Left kidney (tissue), 8 donors: Measurements from ENCODE around the gene DGAT2L6. TPM values are rescaled to one million over a fixed set of nuclear protein-coding genes. Genes with fewer than 3 reads are reported as not detected.

Experiments
- DNase-seq: peaks from one replicate; pipeline ENCODE4 v3.0.0-alpha.2; 2013
- long read RNA-seq, 8 donors: transcript quantifications; one replicate each; lab custom pipeline, GENCODE V29; 2026
- polyA plus RNA-seq: library from polyadenylated mRNA; unstranded; fragments of 120-200 nt; gene quantifications from one replicate; pipeline ENCODE4 v1.2.1, GENCODE V29; 2013; ENCODE audit not compliant: insufficient read length

DGAT2L6 gene
- polyA plus RNA-seq: 0.12 TPM
- long read RNA-seq, donor 1, partial matches to known transcripts: 60 of 60 reads
- long read RNA-seq, donor 1, other reads (novel, unspliced or antisense): 0 of 60 reads
- long read RNA-seq, donor 2: 0 reads
- long read RNA-seq, donor 3: 0 reads
- long read RNA-seq, donor 4: 0 reads
- long read RNA-seq, donor 5: 0 reads
- long read RNA-seq, donor 6: 0 reads
- long read RNA-seq, donor 7: 0 reads
- long read RNA-seq, donor 8: 0 reads

DNA sequence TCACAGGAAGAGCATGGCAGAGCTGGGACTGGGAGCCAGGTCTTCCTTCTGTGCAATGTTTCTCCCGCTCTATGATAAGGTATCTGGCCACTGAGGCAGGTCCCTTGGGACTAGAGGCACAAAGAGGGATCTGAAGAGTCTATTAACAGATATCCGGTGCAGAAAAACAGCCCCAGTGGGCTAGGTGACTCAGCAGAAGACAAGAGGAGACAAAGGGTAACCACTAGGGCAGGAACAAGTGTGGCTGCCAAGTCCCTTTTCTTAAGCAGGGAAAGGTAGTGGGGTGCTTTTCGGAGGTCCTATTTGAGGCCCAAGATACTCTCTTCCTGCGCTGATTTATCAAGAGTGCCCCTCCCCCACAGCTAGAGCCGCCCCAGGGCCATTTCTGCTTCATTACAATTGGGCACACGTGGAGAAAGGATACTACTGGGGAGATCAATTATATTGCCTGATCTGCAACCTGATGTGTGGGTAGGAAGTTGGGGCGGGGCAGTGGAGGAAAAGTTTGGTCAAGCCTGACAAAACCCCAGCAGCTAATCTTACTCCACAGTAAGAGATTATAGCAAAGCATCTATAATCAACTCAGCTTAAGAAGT, at the start of gene DGAT2L6:
DGAT2L6 (plus strand) TSS at position 546 of the 596 bp plus-strand sequence. CDS start 100 bp downstream, outside the sequence.
- no peak for DNase-seq

DNA sequence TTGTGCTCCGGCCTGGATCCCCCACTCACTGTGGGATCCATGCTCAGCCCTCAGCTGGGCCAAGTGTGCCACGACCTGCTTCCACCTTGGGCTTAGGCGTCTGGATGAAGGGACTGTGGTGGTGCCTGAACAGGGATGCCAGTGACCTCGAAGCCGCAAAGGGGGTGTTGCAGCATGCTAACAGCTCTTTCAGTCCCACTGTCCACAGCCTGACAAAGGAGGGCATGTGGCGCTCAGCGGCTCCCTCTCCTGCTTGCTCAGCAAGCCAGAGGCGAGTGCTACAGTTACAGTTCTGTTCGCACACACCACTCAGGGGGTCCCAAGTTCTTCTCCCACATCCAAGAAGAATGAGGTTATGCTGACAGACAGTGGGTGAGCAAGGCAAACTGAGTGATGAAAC, 49.2 kb upstream of the DGAT2L6 start:
- no peak for DNase-seq

DNA sequence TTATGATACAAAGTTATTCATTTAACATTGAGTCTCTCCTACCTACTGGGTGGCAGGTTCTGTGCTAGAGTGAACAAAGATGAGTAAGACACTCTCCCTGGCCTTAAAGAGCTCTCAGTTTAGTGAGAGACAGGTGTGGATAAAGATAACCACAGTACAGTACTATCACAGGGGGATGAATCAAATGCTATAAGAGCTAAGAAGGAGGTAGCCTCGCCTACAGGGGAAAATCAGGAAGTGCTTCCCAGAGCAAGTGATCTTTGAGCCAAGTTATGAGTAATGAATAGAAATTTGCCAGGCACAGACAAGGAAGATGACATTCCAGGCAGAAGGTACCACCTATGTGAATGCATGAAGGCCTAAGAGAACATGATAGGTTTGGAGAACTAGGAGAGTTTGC, 47.5 kb upstream of the DGAT2L6 start:
- DNase-seq: no peak

DNA sequence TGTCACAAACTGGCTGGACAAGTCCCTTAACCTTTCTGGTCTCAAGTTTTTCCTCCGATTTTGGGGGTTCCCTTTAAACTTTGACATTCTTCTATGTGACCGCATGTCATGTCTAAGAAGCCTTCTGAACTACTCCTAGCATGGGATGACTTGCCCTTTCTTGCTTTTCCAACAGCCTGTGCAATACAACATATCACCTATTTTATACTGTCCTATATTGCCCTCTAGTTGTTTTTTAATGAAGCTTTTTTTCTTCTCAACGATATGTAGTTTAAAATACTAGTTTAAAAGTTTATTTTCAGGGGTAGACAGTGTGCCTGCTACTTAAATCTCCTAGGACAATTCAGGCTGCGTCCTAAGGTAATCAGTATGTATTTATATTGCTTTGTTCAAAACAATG, 45.1 kb upstream of the DGAT2L6 start:
- DNase-seq: no peak

DNA sequence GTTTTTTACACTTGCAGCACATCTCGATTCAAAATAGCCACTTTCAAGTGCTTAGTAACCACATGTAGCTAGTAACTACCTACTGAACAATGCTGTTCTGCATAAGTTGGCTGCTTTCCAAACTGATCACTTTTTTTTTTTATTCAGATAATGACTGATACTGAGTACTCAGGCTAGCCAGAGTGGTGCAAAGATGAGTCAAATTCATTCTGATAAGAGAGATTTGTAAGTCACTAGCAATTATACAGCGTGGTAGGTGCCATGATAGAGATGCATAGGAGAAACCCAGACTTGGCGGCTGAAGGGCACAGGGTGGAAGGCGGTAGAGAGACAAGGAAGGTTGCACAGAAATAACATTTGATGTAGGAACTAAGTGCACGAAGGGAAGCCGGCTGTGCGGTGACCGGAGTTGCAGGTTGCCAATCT, 44.4 kb upstream of the DGAT2L6 start:
- no peak for DNase-seq

DNA sequence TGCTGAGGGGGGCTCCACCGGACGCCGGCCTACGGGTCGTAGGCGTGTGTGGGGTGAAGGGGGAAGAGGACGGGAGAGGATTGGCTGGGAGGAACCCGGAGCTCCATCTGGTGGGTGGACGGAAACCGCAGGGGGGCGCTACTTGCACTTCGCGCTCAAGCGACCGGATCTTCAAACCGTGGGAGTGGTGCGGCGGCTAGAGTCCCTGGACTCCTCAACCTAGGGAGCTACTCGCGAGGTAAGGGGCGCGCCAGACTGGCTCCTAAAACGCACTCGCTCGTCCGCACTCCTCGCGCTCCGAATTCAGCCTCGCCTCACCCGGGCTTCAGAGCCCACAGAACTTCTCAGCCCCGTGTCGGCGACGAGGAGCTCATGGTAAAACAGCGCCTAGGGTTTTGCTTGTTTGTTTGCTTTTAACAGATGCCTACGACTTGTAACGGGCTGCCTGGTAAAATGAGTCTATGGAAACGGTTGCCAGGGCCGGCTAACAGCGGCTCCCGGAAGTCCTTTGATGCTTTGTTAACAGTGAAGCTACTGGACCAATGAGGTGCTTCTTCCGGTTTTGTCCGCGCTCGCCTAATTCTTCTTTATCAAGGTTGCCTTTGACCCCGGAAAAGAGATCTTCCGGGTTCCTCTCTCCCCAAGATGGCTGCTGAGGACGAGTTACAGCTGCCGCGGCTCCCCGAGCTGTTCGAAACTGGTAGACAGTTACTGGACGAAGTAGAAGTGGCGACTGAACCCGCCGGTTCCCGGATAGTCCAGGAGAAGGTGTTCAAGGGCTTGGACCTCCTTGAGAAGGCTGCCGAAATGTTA, 43.8 kb upstream of the DGAT2L6 start, which contains the start of gene IGBP1:
IGBP1 (plus strand) TSS at position 145 of the 813 bp plus-strand sequence; CDS start at position 646, 501 bp downstream.
- peak; percentile 77 for DNase-seq

DNA sequence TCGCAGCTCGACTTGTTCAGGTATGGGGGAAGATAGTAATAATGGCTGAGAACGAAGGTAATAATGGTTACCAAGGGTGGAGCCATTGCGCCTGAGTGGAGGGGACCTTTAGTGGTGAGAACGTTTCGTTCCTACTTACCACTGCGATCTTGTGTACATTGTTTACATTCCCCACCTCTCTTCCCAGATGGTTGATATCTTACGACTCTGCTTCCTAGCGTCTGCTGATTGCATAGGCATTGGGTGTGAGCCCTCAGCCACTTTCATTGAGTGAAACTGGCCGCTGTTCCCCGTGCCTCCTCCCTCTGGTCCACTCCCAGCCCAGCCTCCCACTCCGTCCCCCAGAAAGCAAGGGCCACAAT, 43.2 kb upstream of the DGAT2L6 start:
- no peak for DNase-seq

GRCh38 chrX:70138622-70139021, 38.7 kb upstream of the DGAT2L6 start:
- DNase-seq: no peak

- no peak for DNase-seq
Measured at GRCh38 chrX:70139736-70140135, 37.5 kb upstream of the DGAT2L6 start.

- DNase-seq: no peak
Measured at GRCh38 chrX:70141373-70141772, 35.9 kb upstream of the DGAT2L6 start.

DNA sequence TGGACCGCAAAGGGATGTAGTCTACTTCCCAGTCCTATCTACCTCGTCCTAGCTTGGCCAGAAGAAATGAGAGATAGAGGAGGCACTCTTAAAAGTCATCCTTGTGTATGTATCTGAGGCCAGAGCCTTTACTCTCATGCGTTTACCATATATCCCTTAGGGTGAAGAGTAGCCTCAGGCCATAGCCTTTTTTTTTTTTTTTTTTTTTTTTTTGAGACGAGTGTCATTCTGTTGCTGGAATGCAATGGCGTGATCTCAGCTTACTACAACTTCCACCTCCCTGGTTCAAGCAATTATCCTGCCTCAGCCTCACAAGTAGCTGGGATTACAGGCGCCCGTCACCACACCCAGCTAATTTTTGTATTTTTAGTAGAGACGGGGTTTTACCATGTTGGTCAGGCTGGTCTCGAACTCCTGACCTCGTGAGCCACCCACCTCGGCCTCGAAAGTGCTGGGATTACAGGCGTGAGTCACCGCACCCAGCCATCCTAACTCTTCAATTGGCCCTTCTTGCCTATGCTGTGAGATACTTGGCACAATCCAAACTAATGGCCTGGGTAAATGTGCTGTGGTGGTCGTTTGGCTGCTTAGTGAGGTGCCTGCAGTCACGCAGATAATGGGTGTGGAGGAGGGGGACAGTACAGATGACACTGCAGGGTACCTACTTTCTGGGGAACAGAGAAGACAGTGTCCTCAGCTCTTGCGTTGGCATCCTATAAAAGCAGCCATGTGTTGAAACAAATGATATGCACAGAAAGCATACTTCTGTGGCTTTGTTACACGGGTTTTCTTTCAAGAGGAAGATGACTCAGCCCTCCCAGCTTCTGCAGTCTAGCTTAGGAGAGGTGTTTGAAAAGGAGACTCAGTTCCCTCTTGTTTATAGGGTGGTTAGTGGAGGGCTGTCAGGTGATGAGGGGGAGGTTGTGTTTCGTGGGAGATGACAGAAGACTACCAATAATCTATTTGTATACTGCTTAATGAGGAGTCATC, 10.4 kb upstream of the DGAT2L6 start:
- DNase-seq: no peak

DNA sequence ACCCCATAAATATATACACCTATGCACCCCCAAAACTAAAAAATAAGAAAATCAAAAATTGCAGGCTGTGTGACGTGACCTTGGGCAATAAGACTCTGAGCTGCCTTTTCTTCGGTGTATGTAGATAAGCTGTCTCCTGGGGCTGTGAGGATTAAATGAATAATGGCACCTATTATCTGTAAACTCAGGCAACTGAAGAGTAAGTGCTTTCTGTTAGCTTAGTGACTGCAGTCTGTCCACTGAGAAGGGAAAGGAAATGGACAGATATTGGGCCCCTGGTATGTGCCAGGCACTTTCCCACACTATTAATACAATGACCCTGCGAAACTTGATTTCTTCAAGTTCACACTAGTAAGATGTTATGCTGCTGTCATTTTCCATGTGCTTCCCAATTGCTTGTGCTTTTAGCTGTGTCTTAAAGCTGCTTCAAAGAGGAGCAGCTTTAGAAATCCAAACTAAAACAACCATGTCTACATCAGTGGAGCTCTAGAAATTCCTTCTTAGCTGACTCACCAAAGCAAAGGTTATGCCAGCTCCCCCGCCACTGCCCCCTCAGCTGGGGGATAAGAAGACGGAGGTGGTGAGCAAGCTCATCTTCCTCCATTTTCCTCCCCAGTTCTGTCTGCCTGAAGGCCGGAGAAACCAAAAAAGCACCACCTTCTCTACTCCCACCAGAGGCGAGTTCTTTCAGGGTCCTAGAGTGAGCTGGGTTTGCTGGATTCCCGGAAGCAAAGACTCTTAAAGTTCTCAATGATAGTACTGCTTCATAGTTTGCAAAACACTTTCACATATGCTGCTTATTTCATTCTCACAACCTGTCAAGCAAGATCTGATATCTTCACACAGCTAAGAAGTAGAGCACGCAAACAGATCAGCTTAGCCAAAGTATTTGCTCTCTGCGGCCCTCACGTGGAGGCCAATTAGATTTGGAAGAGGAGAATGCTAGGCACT, 8.8 kb upstream of the DGAT2L6 start:
- peak; percentile 17 for DNase-seq

DNA sequence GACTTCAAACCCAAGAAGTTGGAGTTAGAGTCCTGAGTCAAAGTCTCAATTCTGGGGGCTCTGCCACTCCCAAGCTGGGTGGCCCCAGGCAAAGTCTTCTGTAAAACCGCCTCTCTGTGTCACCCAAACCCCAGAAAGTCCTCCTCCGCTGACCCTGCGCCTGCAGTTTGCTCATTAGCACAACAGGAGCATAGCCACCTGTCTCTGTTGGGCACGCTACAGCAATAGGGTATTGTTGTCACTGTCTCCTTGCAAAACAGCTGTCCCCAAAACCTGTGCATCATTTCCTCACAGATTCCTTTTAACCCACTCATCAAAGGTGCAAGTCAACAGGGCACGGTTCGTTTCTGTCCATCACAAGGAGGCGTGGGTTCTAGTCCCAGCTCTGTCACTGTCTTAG, 8.0 kb upstream of the DGAT2L6 start:
- DNase-seq: no peak

DNA sequence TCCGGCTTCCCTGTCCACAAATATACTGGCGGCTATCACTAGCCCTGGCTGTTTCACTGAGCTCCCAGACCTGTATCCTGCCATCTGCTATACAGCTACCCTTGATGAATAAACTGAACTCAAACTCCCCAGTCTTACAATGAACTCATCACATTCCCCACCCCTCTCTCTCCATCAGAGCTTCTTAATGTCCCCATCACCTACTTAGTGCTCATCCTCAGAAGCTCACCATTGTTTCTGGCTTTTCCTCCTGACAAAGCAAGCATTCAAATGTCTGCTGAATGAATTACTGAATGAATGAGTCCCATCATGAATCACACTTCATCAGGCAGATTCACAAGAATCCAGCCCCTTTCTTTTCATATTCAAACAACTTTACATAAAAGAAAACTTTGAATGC, 5.7 kb upstream of the DGAT2L6 start:
- no peak for DNase-seq

DNA sequence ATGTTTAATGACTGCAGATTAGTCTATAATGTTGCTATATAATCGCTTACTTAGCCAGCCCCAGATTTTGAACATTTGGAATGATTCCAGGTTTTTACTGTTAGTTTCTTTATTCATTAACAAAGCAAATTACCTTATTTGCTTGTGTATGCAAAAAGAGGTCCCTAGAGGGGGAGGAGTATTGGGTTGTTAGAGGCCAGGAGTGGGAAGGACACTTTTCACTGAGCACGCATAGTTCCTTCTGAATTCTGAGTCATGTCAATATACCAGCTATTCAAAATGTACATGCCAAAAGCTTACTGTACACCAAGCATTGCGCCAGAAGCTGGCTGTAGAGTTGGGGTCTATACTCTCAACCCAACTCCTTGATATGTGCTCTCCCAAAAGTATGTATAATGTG, 5.1 kb upstream of the DGAT2L6 start:
- no peak for DNase-seq

DNA sequence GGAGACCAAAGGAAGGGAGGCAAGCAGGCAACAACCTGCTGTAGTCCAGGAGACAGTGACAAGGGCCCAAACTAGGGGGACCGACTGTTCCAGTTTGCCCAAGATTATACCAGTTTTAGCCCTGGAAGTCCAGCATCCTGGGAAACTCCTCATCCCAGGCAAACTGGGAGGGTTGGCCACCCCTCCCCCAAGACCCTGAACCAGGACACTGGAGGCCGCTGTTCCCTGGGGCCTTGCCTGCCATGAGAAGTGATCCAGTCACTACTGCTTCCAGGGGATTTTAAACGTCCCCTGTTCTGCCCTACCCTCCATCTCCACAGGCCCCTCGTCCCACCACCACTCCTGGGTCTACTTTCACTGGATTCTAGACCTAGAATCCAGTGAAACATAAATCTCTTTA, 4.3 kb upstream of the DGAT2L6 start:
- no peak for DNase-seq

- DNase-seq: no peak
Measured at GRCh38 chrX:70174754-70175153, 2.5 kb upstream of the DGAT2L6 start.

DNA sequence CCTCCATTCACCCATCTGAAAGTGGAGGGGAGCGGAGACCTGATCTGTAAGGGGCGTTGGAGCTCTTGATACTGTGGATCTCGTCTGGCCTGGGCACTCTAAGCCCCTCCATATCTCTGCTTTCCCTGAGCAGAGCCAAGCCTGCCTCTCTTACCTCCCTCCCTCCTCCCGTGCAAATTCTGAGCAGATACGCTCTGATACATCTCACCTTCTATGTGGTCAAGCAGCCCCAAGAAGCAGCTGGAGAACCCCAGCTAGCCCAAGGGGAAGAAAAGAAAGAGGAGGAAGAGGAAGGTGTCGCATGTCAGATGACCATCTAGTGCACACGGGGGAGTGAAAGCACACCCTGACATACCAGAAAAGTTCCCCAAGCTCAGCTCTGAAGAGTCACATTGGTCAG, 1.9 kb upstream of the DGAT2L6 start:
- no peak for DNase-seq

DNA sequence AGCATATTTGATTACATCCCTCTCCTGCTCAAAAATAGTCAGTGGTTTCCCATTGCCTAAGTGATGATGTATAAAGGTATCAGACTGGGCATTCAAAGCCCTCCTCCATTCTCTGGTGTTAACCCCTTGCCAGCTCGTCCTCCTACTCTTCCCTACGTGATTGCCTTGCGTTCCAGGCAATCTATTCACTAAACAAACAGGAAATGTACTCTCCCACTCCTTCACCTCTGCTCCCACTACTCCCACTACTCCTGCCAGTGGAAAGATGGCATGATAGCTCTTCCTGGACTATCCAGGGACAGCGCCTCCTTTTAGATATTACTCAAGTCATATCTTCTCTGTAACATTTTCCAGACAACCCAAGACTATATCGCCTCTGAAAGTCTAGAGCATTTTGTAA, 5.8 kb downstream of the DGAT2L6 start:
- DNase-seq: no peak

- DNase-seq: no peak
Measured at GRCh38 chrX:70190225-70190624, 12.9 kb downstream of the DGAT2L6 start.
